SK-N-SH (cell line): Measurements from ENCODE around the gene ETHE1.

Experiments
- CTCF ChIP-seq: fragments of 200-600 bp; sonication (generic); IDR thresholded peaks from 2 replicates; pipeline ENCODE4 v1.6.1; 2017; ENCODE audit warnings: antibody characterized with exemption, mild to moderate bottlenecking, moderate library complexity
- RCOR1 ChIP-seq: fragments of 150-350 bp; IDR thresholded peaks from 2 replicates; pipeline ENCODE4 v1.6.1; 2017; ENCODE audit warnings: antibody characterized with exemption, low read length
- REST ChIP-seq: IDR thresholded peaks from 2 replicates; pipeline ENCODE4 v1.6.1; 2012; ENCODE audit warnings: mild to moderate bottlenecking, low read depth, low read length, moderate library complexity
- YY1 ChIP-seq: IDR thresholded peaks from 2 replicates; pipeline ENCODE4 v1.4.0; 2012; ENCODE audit warnings: low read depth, mild to moderate bottlenecking

GRCh38 chr19:43462383-43462782 is 64.6 kb downstream of the ETHE1 start:
- TF ChIP-seq CTCF (no peak), RCOR1 (no peak), YY1 (no peak), REST (no peak)
